OCI-LY1 (cell line): Measurements from ENCODE around the gene PPHLN1.

Source experiments
- H2AFZ ChIP-seq: fragments of 200-600 bp; sonication (generic), shearing (Covaris generic); 2 replicates; pipeline ENCODE4 v1.6.0; 2014; ENCODE audit warnings: antibody characterized with exemption, mild to moderate bottlenecking, low read length
- H3F3A ChIP-seq: fragments of 200-600 bp; sonication (generic), shearing (Covaris generic); 2 replicates; pipeline ENCODE4 v1.6.0; 2014; ENCODE audit warnings: mild to moderate bottlenecking, antibody characterized with exemption, low read length, moderate library complexity; ENCODE audit not compliant: insufficient read depth
- H3K27ac ChIP-seq: fragments of 200-600 bp; sonication (generic); 2 replicates; pipeline ENCODE4 v1.5.1; 2014; ENCODE audit warnings: low read length, mixed run types, mild to moderate bottlenecking, low read depth; ENCODE audit not compliant: poor library complexity, severe bottlenecking
- H3K27me3 ChIP-seq: fragments of 200-600 bp; sonication (generic); 2 replicates; pipeline ENCODE4 v1.6.0; 2014; ENCODE audit warnings: antibody characterized with exemption, mild to moderate bottlenecking, low read length, moderate library complexity; ENCODE audit not compliant: insufficient read depth
- H3K36me3 ChIP-seq: fragments of 200-600 bp; sonication (generic); 2 replicates; pipeline ENCODE4 v1.6.1; 2014; ENCODE audit warnings: mild to moderate bottlenecking, antibody characterized with exemption, low read length, moderate library complexity, mixed read lengths; ENCODE audit not compliant: insufficient read depth
- H3K4me1 ChIP-seq: fragments of 200-600 bp; sonication (generic); 2 replicates; pipeline ENCODE4 v1.5.1; 2014; ENCODE audit warnings: mild to moderate bottlenecking, low read length, moderate library complexity; ENCODE audit not compliant: insufficient read depth, severe bottlenecking
- H3K4me2 ChIP-seq: fragments of 200-600 bp; sonication (generic), shearing (Covaris generic); 2 replicates; pipeline ENCODE4 v1.6.1; 2014; ENCODE audit warnings: low read length
- H3K4me3 ChIP-seq: fragments of 200-600 bp; sonication (generic); 2 replicates; pipeline ENCODE4 v1.5.1; 2014; ENCODE audit warnings: low read length, low read depth, mild to moderate bottlenecking, mixed read lengths; ENCODE audit not compliant: poor library complexity, severe bottlenecking
- H3K79me2 ChIP-seq: fragments of 200-600 bp; shearing (Covaris generic); 2 replicates; pipeline ENCODE4 v1.6.1; 2016; ENCODE audit warnings: mixed run types, low read length, mixed read lengths; ENCODE audit not compliant: insufficient read depth
- H3K9ac ChIP-seq: fragments of 200-600 bp; sonication (generic), shearing (Covaris generic); 2 replicates; pipeline ENCODE4 v1.6.1; 2014; ENCODE audit warnings: mild to moderate bottlenecking, low read length, mixed read lengths
- H3K9me2 ChIP-seq: fragments of 200-600 bp; sonication (generic), shearing (Covaris generic); 2 replicates; pipeline ENCODE4 v1.6.1; 2014; ENCODE audit warnings: low read depth, mild to moderate bottlenecking, low read length, mixed read lengths
- H3K9me3 ChIP-seq: fragments of 200-600 bp; shearing (Covaris generic); 2 replicates; pipeline ENCODE4 v1.6.1; 2014; ENCODE audit warnings: low read length, mixed read lengths
- H4K20me1 ChIP-seq: fragments of 200-600 bp; sonication (generic), shearing (Covaris generic); 2 replicates; pipeline ENCODE4 v1.6.0; 2016; ENCODE audit warnings: mild to moderate bottlenecking, low read length; ENCODE audit not compliant: insufficient read depth
- EZH2 ChIP-seq: fragments of 200-600 bp; sonication (generic), shearing (Covaris generic); IDR thresholded peaks from 2 replicates; pipeline ENCODE4 v1.8.0; 2017; ENCODE audit warnings: borderline replicate concordance, mixed run types, mild to moderate bottlenecking, antibody characterized with exemption, low read length, moderate library complexity, mixed read lengths
- TF ChIP-seq, protein P1 (sequence below): fragments of 200-600 bp; sonication (generic), shearing (Covaris generic); IDR thresholded peaks from 2 replicates; pipeline ENCODE4 v1.5.1; 2017; ENCODE audit warnings: mild to moderate bottlenecking, antibody characterized with exemption, low read length, moderate library complexity, mixed read lengths

The PPHLN1 gene

DNA sequence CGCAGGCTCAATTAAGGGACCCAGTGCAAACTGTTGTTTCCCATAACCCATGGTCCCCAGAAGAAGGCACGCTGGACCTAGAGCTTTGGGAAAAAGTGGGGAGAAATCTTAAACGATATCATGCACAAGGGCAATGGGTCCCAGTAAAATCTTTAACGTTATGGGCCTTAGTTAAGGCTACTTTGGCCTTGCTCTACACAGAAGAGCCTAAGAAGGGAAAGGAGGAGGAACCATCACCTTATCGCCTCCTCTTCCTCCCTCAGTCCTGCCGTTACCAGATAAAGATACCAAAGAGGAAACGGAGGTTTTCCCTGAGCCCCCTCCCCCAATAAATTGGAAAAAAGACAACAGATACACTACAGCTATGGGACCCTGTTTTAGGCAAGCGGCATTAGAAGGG, 116.9 kb downstream of the PPHLN1 start:
- no peaks in the 10 kb centered on the region for H3K79me2 ChIP-seq
- no peak overlapping the region for H3K27ac ChIP-seq
- H3K9me2 ChIP-seq, result no peaks in the 10 kb centered on the region
- no peak overlapping the region for H3K4me2 ChIP-seq
- H3K27me3 ChIP-seq, result no peaks in the 10 kb centered on the region
- H3K4me3 ChIP-seq, result no peak overlapping the region
- no peak for TF ChIP-seq EZH2
- TF ChIP-seq, protein P1, sequence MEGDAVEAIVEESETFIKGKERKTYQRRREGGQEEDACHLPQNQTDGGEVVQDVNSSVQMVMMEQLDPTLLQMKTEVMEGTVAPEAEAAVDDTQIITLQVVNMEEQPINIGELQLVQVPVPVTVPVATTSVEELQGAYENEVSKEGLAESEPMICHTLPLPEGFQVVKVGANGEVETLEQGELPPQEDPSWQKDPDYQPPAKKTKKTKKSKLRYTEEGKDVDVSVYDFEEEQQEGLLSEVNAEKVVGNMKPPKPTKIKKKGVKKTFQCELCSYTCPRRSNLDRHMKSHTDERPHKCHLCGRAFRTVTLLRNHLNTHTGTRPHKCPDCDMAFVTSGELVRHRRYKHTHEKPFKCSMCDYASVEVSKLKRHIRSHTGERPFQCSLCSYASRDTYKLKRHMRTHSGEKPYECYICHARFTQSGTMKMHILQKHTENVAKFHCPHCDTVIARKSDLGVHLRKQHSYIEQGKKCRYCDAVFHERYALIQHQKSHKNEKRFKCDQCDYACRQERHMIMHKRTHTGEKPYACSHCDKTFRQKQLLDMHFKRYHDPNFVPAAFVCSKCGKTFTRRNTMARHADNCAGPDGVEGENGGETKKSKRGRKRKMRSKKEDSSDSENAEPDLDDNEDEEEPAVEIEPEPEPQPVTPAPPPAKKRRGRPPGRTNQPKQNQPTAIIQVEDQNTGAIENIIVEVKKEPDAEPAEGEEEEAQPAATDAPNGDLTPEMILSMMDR, result no peak
- H3K4me1 ChIP-seq, result peaks cover 21% of the 10 kb centered on the region
- no peaks in the 10 kb centered on the region for H3K9me3 ChIP-seq
- H3K36me3 ChIP-seq, result peaks cover 42% of the 10 kb centered on the region
- 0 out of 2 replicates have a peak, but pooled peaks cover 4% of the 10 kb centered on the region for H3F3A ChIP-seq
- no peak overlapping the region for H3K9ac ChIP-seq
- H4K20me1 ChIP-seq, result no peaks in the 10 kb centered on the region
- no peak overlapping the region for H2AFZ ChIP-seq

GRCh38 chr12:42444192-42444943, 118.4 kb downstream of the PPHLN1 start:
- Histone ChIP-seq H3K4me3 (no peak overlapping the region), H4K20me1 (no peaks in the 10 kb centered on the region), H3K27me3 (no peaks in the 10 kb centered on the region)

DNA sequence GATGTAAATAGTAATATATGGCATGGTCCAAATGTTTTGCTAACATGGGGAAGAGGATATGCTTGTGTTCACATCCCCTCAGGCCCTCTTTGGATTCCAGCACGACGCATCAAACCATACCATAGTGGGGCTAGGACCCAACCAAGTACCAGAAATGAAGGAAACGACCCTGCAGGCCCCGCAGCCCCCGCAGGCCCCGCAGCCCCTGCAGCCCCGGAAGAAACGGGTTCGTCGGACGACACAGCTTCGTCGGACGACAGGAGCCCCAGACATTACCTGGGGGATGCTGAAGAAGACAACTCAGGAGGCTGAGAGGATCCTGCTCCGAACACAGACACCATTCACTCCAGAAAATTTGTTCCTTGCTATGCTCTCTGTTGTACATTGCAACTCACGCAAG, 119.9 kb downstream of the PPHLN1 start:
- Histone ChIP-seq H2AFZ (no peak overlapping the region), H3K4me3 (no peak overlapping the region)
- no peak for TF ChIP-seq EZH2
- TF ChIP-seq, protein P1, result no peak

More at GRCh38 chr12:42444192-42444943, 118.4 kb downstream of the PPHLN1 start:
- H2AFZ ChIP-seq, result no peak overlapping the region
- H3K4me2 ChIP-seq, result no peak overlapping the region
- H3K36me3 ChIP-seq, result peaks cover 45% of the 10 kb centered on the region
- TF ChIP-seq, protein P1, result no peak
- no peak for TF ChIP-seq EZH2
- H3K9ac ChIP-seq, result no peak overlapping the region
- H3K9me3 ChIP-seq, result no peaks in the 10 kb centered on the region
- H3K27ac ChIP-seq, result no peak overlapping the region
- H3K79me2 ChIP-seq, result no peaks in the 10 kb centered on the region
- peaks cover 36% of the 10 kb centered on the region for H3K4me1 ChIP-seq
- 0 out of 2 replicates have a peak, but pooled peaks cover 4% of the 10 kb centered on the region for H3F3A ChIP-seq
- H3K9me2 ChIP-seq, result no peaks in the 10 kb centered on the region

More for the DNA sequence above, 119.9 kb downstream of the PPHLN1 start:
- Histone ChIP-seq H3K9me2 (no peaks in the 10 kb centered on the region), H3K27ac (peak overlapping the region; percentile 82), H4K20me1 (no peaks in the 10 kb centered on the region), H3K4me1 (peaks cover 51% of the 10 kb centered on the region), H3K27me3 (no peaks in the 10 kb centered on the region), H3K4me2 (no peak overlapping the region), H3K79me2 (no peaks in the 10 kb centered on the region), H3K36me3 (peaks cover 43% of the 10 kb centered on the region), H3F3A (0 out of 2 replicates have a peak, but pooled peaks cover 4% of the 10 kb centered on the region), H3K9ac (no peak overlapping the region), H3K9me3 (no peaks in the 10 kb centered on the region)
